ENCODE measurements around the gene MGME1. TPM values are rescaled to one million over a fixed set of nuclear protein-coding genes. Genes with fewer than 3 reads are reported as not detected.

MGME1 gene
- total and polyA plus RNA-seq, 2 of the 13 experiments (the other 11 are each of a cell fraction or from before 2014, with no cell fraction given): 36.7 to 66.6 TPM

GRCh38 chr20:18016772-18017171 lies 48.0 kb downstream of the MGME1 start (continued):
- TF ChIP-seq, protein P1, sequence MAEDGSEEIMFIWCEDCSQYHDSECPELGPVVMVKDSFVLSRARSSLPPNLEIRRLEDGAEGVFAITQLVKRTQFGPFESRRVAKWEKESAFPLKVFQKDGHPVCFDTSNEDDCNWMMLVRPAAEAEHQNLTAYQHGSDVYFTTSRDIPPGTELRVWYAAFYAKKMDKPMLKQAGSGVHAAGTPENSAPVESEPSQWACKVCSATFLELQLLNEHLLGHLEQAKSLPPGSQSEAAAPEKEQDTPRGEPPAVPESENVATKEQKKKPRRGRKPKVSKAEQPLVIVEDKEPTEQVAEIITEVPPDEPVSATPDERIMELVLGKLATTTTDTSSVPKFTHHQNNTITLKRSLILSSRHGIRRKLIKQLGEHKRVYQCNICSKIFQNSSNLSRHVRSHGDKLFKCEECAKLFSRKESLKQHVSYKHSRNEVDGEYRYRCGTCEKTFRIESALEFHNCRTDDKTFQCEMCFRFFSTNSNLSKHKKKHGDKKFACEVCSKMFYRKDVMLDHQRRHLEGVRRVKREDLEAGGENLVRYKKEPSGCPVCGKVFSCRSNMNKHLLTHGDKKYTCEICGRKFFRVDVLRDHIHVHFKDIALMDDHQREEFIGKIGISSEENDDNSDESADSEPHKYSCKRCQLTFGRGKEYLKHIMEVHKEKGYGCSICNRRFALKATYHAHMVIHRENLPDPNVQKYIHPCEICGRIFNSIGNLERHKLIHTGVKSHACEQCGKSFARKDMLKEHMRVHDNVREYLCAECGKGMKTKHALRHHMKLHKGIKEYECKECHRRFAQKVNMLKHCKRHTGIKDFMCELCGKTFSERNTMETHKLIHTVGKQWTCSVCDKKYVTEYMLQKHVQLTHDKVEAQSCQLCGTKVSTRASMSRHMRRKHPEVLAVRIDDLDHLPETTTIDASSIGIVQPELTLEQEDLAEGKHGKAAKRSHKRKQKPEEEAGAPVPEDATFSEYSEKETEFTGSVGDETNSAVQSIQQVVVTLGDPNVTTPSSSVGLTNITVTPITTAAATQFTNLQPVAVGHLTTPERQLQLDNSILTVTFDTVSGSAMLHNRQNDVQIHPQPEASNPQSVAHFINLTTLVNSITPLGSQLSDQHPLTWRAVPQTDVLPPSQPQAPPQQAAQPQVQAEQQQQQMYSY (CRISPR knock-in tag; IDR thresholded peaks at IDR 0.05): no peak
- TF ChIP-seq CBFB (CRISPR knock-in tag; IDR thresholded peaks at IDR 0.05) (no peak), ZSCAN12 (CRISPR knock-in tag; IDR thresholded peaks at IDR 0.05) (no peak), ELF1 (CRISPR knock-in tag; IDR thresholded peaks at IDR 0.05) (no peak), ESRRA (CRISPR knock-in tag; IDR thresholded peaks at IDR 0.05; ENCODE audit: low read depth) (no peak), ZNF547 (CRISPR knock-in tag; IDR thresholded peaks at IDR 0.05) (no peak)

GRCh38 chr20:18018100-18018499 lies 49.3 kb downstream of the MGME1 start:
- H3K4me3 ChIP-seq (replicated peaks in 1 of 3; ENCODE audit: insufficient read depth in 1 of 3, low read depth in 2 of 3, low read length in 3 of 3): no peak overlapping the region
- DNase-seq (ENCODE audit: low spot score) (no peak), ATAC-seq (no peak), FAIRE-seq (no peak)
- no peak overlapping the region for H2AFZ ChIP-seq (ENCODE audit: low read length)
- ChIA-PET POLR2A (no interaction called here), CTCF (ENCODE audit: low intra/inter-chr PET ratio, low total read pairs) (interaction anchor here (0.6 kb wide), 1 partner anchor 120 kb away, joined by 3 read pairs; no protein-coding TSS in a partner anchor)
- no TSS peak for BruUV-seq (replicated peaks)
- H3K4me1 ChIP-seq (ENCODE audit: insufficient read depth, low read length): no peaks in the 10 kb centered on the region
- no peak overlapping the region for H3K9ac ChIP-seq (ENCODE audit: insufficient read depth, low read depth, low read length)
- H3K4me2 ChIP-seq (ENCODE audit: low read depth, low read length): no peak overlapping the region
- H3K79me2 ChIP-seq (ENCODE audit: insufficient read depth, low read length): no peaks in the 10 kb centered on the region
- no peaks in the 10 kb centered on the region for H3K36me3 ChIP-seq (replicated peaks in 1 of 2; ENCODE audit: control insufficient read depth in 1 of 2, insufficient read depth in 2 of 2, low read length in 2 of 2)
- intact Hi-C loops (cut with micrococcal nuclease; ENCODE audit: unreplicated experiment): no loop called here
- H4K20me1 ChIP-seq (ENCODE audit: insufficient read depth, low read length): no peaks in the 10 kb centered on the region
- WGBS (ENCODE audit: low lambda C conversion rate): 50% methylated on average over 10 of the region's 10 CpGs
- H3K9me3 ChIP-seq (ENCODE audit: low read length): no peaks in the 10 kb centered on the region
- H3K27me3 ChIP-seq (ENCODE audit: control insufficient read depth in 1 of 2, insufficient read depth in 2 of 2, low read length in 2 of 2): peaks cover 2 to 15% of the 10 kb centered on the region in 2 experiments; a peak in 3 of 5 replicates
- H3K27ac ChIP-seq (ENCODE audit: extremely low read length, insufficient read depth, low read length): no peak overlapping the region
- TF ChIP-seq ZFP62 (CRISPR knock-in tag; IDR thresholded peaks at IDR 0.05): no peak
- TF ChIP-seq SIN3A (IDR thresholded peaks at IDR 0.05; ENCODE audit: borderline replicate concordance, low read depth, low read length): no peak
- TF ChIP-seq ZUFSP (CRISPR knock-in tag; IDR thresholded peaks at IDR 0.05; ENCODE audit: borderline replicate concordance): no peak
- in situ Hi-C loops (cut with HindIII; ENCODE audit: extremely low pct_ligation_motif_present, low pct_unique_long_range_greater_than_20kb): no loop called here

Data from HepG2 (cell line).